COLO668 (cell line): ENCODE results near the gene HUNK.
"Not testable (repeated sequence)": the region's sequence is repeated elsewhere in the genome, so short reads cannot be mapped to it uniquely, and the experiment has no call there.

Experiments used
- DNase-seq: peaks from one replicate; lab custom pipeline; 2025; ENCODE audit not compliant: unreplicated experiment; lab: John Stamatoyannopoulos, UW

HUNK gene

DNA sequence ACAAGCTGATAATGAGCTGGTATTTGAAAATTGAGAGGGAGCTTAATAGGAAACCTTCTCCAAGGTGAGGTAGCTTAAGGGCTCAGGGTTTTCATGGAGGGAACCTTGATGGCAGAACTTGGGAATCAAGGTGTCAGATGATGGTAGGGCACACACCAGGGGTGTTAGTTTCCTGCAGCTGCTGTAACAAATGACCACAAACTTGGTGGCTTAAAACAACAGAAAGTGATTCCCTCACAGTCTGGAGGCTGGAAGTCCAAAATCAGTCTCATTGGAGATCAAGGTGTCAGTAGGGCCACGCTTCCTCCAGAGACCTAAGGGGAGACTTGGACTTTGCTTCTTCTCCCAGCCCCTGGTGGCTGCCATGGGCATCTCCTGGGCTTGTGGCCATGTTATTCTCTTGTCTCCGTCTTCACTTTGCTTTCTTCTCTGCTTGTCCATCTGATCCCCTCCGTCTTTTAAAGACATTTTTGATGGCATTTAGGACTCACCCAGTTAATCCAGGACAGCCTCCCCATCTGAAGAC is 45.5 kb downstream of the HUNK start:
- no peak for DNase-seq

- DNase-seq = no peak
These were observed 47.5 kb downstream of the HUNK start for GRCh38 chr21:31920275-31920674.

- no peak for DNase-seq
These were observed 48.3 kb downstream of the HUNK start for GRCh38 chr21:31921079-31921478.

GRCh38 chr21:31922881-31923280 is 50.1 kb downstream of the HUNK start:
- DNase-seq = no peak

DNA sequence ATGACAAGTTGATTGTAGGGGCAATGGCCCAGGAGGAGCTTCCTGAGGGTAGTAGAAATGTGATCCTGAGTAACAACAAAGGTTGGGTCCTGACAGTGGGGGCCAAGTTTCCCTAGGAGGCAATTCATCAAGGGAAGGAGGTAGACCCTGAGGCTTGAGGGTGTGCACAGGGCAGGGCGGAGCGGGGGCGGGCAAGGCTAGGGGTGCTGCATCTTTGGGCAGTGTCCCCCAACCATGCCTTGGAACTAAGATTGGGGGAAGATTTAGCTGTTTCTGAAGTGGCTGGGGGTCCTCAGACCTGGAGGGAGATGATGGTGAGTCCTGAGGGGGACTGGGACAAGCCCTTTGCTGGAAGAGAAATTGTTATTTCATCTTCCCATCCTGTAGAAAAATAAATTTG is 50.9 kb downstream of the HUNK start:
- DNase-seq = no peak

DNA sequence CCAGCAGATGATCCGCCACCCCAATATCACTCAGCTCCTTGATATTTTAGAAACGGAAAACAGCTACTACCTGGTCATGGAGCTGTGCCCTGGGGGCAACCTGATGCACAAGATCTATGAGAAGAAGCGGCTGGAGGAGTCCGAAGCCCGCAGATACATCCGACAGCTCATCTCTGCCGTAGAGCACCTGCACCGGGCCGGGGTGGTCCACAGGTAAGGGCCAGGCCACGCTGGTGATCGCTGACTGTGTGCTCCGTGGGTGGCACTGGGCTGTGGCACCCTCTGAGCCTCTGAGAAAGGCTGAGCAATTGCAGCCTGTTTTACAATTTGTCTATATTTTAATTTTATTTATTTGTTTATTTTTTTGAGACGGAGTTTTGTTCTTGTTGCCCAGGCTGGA is 51.7 kb downstream of the HUNK start:
- DNase-seq = no peak

GRCh38 chr21:31926498-31926897 is 53.7 kb downstream of the HUNK start:
- DNase-seq = no peak

DNA sequence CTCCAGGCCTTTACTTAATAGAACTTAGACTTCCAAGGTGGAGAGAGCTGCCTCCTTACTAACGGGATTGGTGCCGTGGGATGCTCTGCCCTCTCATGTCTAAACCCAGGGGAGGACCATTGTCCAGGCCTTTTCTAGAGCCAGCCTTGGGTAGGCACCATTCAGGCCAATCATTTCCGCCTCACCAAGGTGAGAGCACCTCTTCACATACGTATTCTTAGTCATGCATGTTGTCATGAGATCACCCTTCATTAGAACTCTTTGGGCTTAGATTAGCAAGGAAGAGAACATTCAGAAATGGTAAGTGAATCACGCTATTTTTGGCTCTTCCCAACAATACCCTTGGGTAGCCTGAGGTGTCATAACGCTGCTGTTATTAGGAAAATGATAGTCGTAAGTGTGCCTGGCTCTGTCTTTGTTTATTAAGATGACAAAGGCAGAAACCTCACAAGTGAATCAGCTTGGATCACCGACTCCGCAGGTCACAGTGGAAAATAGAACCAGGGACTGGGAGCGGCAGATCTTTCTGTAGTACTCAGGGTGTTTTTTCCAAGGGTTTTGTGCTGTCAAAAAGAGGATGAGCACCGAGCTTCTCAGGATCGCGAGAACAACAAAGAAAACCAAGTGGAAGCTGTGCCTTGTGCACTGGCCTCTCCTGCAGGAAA is 55.0 kb downstream of the HUNK start:
- no peak for DNase-seq

DNA sequence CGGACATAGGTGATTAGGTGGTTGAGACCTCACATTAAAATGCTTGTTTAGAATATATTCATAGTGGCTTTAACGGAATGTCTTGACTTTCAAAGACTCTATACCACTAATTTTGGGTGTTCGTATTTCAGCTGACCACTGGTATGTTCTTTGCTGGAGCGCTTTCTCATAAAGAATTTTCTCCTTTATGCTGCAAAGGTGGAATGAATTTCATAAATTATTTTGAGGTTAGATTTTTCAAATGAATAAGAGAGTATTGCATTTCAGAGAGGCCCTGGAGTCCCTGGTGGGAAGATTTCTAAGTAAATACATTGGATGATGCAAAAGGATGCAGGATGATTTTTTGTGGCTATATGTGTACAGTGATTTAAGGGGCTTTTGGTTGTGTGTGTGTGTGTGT is 55.8 kb downstream of the HUNK start:
- no peak for DNase-seq

GRCh38 chr21:31929548-31929947 is 56.7 kb downstream of the HUNK start:
- no peak for DNase-seq

DNA sequence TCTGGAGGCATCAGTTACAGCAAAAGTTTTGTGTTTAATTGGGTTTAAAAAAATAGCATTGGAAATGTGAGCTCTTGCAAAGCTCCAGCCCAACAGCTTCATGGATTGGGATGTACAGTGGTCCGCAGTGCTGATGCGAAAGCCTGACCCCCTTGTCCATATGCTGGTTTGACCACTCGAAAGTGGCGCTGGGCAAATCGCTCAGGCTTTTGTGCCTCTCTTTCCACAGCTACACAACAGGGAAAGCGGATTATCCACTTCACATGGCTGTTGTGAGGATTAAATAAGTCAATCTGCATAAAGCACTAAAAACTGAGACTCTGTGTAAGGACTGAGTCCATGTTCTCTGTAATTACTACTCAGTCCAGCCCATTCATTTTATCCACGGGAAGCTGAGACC is 57.2 kb downstream of the HUNK start:
- no peak for DNase-seq

GRCh38 chr21:31931644-31932469 is 59.0 kb downstream of the HUNK start:
- no peak for DNase-seq

DNA sequence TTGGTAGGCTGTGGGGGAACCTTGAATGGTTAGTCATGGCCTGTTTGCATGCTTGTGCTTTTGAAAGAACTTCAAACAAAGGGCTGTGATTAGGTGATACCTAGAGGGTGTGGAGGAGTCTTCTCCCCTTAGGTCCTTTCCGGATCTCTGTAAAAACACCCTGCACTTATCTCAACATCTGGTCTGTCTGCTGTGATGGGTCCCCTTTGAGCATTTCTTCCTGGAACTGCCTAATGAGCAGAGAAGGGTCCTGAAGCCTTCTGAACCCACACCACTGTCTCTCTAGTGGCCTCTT is 59.6 kb downstream of the HUNK start:
- DNase-seq = no peak

DNA sequence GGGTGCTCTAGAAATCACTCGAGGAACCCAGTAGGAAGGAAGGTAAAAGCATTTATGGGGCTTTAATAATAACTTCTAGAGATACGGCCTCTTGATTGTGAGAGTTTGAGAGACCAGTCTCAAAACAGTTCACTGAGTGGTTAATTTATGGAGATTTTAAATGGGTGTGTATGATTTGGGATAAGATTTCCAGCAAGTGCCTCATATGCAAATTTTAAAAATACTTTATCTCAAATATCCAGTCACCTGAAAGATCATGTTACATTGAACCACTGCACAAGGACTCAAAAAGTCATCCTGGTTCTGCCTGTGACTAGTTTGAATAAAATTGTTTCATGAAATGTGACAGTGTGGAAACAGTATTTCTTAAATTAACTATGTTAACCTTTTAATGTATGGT is 64.5 kb downstream of the HUNK start:
- no peak for DNase-seq

GRCh38 chr21:31938330-31939301 is 65.8 kb downstream of the HUNK start:
- no peak for DNase-seq

DNA sequence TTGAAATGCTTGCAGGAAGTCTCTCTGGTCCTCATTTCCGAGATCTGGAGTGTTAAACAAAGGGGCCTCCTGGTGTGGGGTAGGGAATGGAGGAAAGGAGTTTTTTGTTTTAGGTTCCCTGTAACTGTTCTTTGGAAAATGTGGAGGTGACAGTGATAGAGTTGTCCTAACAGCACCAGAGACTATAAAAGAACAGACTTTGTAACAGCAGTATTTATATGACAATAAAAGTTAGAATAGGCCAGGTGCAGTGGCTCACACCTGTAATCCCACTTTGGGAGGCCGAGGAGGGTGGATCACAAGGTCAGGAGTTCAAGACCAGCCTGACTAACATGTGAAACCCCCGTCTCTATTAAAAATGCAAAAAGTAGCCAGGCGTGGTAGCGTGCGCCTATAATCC is 68.9 kb downstream of the HUNK start:
- no peak for DNase-seq

GRCh38 chr21:31943561-31943960 is 70.7 kb downstream of the HUNK start:
- no peak for DNase-seq

DNA sequence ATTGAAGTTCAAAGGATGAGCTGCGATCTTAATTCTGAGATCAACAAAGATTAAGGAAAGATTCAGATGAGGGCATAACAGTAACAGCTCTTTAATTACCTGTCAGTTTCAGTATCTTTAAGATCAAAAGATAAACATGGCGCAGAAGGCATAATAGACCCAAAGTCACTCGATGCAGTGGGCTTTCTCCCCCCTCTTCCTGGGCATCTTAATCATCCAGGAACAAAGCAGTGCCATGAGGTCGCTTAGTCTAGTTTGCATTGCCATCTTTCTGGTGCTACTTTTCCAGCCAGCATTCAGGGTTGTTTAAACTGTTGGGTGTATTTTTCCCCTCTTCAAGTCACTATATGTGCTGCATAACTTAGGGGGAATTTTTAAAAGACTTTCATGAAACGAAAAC is 72.3 kb downstream of the HUNK start:
- no peak for DNase-seq

GRCh38 chr21:31945546-31945945 is 72.7 kb downstream of the HUNK start:
- no peak for DNase-seq

DNA sequence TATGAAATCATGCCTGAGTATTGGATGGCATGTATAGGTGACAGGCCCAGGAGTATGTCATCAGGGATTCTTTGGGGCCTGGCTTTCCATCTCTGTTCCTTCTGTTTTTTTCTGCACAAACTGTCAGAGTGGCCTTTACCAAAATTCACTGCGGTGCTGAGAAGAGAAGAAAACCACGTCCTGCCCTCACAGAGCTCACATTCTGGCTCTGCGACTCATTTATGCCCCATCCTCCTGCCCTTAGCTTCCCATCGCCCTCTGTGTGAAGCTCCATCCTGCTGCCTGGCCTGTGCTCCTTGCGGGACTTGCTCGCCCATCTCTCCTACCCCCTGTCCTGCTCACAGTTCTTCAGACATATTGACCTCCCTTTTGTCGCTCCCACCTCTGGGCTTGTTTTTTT is 73.4 kb downstream of the HUNK start:
- no peak for DNase-seq

DNA sequence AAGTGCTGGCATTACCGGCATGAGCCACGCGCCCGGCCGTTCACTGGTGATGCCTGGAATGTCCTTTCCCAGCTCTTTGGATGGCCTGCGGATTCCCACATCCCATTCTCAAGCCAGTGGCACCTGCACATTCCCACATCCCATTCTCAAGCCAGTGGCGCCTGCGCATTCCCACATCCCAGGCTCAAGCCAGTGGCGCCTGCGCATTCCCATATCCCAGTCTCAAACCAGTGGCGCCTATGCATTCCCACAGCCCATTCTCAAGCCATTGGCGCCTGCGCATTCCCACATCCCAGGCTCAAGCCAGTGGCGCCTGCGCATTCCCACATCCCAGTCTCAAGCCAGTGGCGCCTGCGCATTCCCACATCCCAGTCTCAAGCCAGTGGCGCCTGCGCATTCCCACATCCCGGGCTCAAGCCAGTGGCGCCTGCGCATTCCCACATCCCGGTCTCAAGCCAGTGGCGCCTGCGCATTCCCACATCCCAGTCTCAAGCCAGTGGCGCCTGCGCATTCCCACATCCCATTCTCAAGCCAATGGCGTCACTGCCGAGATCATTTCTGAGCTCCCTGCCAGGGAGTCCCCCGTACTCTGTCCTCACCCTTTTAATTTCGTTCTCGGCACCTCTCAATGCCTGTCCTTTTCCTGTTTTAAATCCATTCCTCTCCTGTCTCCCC is 74.2 kb downstream of the HUNK start:
- not testable (repeated sequence) for DNase-seq
